H9 (cell line): ENCODE measurements around the gene LAMA3. TPM values are rescaled to one million over a fixed set of nuclear protein-coding genes. Genes with fewer than 3 reads are reported as not detected.

ENCODE experiments used
- DNase-seq: peaks from one replicate; pipeline ENCODE4 v3.0.0-alpha.2; 2017
- H2AFZ ChIP-seq: one replicate; pipeline ENCODE4 v1.6.1; 2013; ENCODE audit warnings: mild to moderate bottlenecking, low read length, control low read depth, moderate library complexity
- H2AK5ac ChIP-seq: 2 replicates; pipeline ENCODE4 v1.6.1; 2013; ENCODE audit warnings: low read length, control low read depth, mixed read lengths; ENCODE audit not compliant: insufficient read length
- H2BK120ac ChIP-seq: one replicate; pipeline ENCODE4 v1.6.1; 2013; ENCODE audit warnings: low read depth, mild to moderate bottlenecking, low read length, control low read depth, inconsistent platforms; ENCODE audit not compliant: poor library complexity, severe bottlenecking
- H2BK12ac ChIP-seq: 2 replicates; pipeline ENCODE4 v1.6.1; 2013; ENCODE audit warnings: low read length, control low read depth, mixed read lengths, low read depth; ENCODE audit not compliant: insufficient read length
- H2BK15ac ChIP-seq: 2 replicates; pipeline ENCODE4 v1.6.1; 2013; ENCODE audit warnings: low read depth, low read length, control low read depth
- H2BK20ac ChIP-seq: one replicate; pipeline ENCODE4 v1.6.1; 2013; ENCODE audit warnings: low read depth, mild to moderate bottlenecking, low read length, control low read depth, inconsistent platforms; ENCODE audit not compliant: poor library complexity, severe bottlenecking
- H2BK5ac ChIP-seq: 2 replicates; pipeline ENCODE4 v1.6.1; 2013; ENCODE audit warnings: low read length, control low read depth, mixed read lengths; ENCODE audit not compliant: insufficient read length
- H3K14ac ChIP-seq: 2 replicates; pipeline ENCODE4 v1.6.1; 2013; ENCODE audit warnings: low read length, control low read depth; ENCODE audit not compliant: insufficient read depth
- H3K18ac ChIP-seq: 2 replicates; pipeline ENCODE4 v1.6.1; 2013; ENCODE audit warnings: low read depth, mild to moderate bottlenecking, mixed read lengths, low read length, control low read depth; ENCODE audit not compliant: insufficient read length
- H3K23ac ChIP-seq: 2 replicates; pipeline ENCODE4 v1.6.1; 2013; ENCODE audit warnings: low read length, control low read depth, mixed read lengths, low read depth; ENCODE audit not compliant: insufficient read length
- H3K23me2 ChIP-seq: 2 replicates; pipeline ENCODE4 v1.6.1; 2013; ENCODE audit warnings: low read depth, mild to moderate bottlenecking, mixed read lengths, low read length, control low read depth; ENCODE audit not compliant: insufficient read length, poor library complexity, severe bottlenecking
- H3K27ac ChIP-seq: 2 replicates; pipeline ENCODE4 v1.5.1; 2013; ENCODE audit warnings: low read length, control low read depth, mixed read lengths, low read depth; ENCODE audit not compliant: insufficient read length
- H3K27me3 ChIP-seq: 2 replicates; pipeline ENCODE4 v1.6.1; 2013; ENCODE audit warnings: low read length, control low read depth, inconsistent platforms; ENCODE audit not compliant: insufficient read depth
- H3K4ac ChIP-seq: 2 replicates; pipeline ENCODE4 v1.6.1; 2013; ENCODE audit warnings: low read depth, mild to moderate bottlenecking, control low read depth, inconsistent platforms, low read length, moderate library complexity
- H3K4me1 ChIP-seq: 2 replicates; pipeline ENCODE4 v1.6.1; 2013; ENCODE audit warnings: low read length, control low read depth, inconsistent platforms; ENCODE audit not compliant: insufficient read depth
- H3K4me2 ChIP-seq: 2 replicates; pipeline ENCODE4 v1.6.1; 2013; ENCODE audit warnings: low read length, control low read depth, mixed read lengths; ENCODE audit not compliant: insufficient read length, insufficient read depth
- H3K56ac ChIP-seq: 2 replicates; pipeline ENCODE4 v1.6.1; 2013; ENCODE audit warnings: low read depth, mild to moderate bottlenecking, mixed read lengths, low read length, control low read depth; ENCODE audit not compliant: insufficient read length
- H3K79me1 ChIP-seq: 2 replicates; pipeline ENCODE4 v1.6.1; 2013; ENCODE audit warnings: low read depth, mild to moderate bottlenecking, moderate library complexity, low read length, control low read depth, inconsistent platforms; ENCODE audit not compliant: insufficient read depth, poor library complexity, severe bottlenecking
- H3K79me2 ChIP-seq: 2 replicates; pipeline ENCODE4 v1.6.1; 2013; ENCODE audit warnings: low read length, control low read depth, inconsistent platforms; ENCODE audit not compliant: insufficient read depth
- H3K9ac ChIP-seq: 2 replicates; pipeline ENCODE4 v1.6.1; 2013; ENCODE audit warnings: low read length, control low read depth, mixed read lengths; ENCODE audit not compliant: insufficient read length; ENCODE audit errors: extremely low read depth
- H3K9me3 ChIP-seq: one replicate; pipeline ENCODE4 v1.6.1; 2013; ENCODE audit warnings: low read depth, low read length, inconsistent platforms; ENCODE audit not compliant: control insufficient read depth
- H3T11ph ChIP-seq: one replicate; pipeline ENCODE4 v1.6.1; 2013; ENCODE audit warnings: mild to moderate bottlenecking, low read length, control low read depth, inconsistent platforms
- H4K20me1 ChIP-seq: one replicate; pipeline ENCODE4 v1.6.1; 2013; ENCODE audit not compliant: control insufficient read depth, insufficient read length, insufficient read depth
- H4K5ac ChIP-seq: 2 replicates; pipeline ENCODE4 v1.6.1; 2013; ENCODE audit warnings: low read depth, mild to moderate bottlenecking, mixed read lengths, low read length, control low read depth; ENCODE audit not compliant: insufficient read length
- H4K8ac ChIP-seq: replicated peaks from 2 replicates; pipeline ENCODE4 v1.6.1; 2013; ENCODE audit warnings: low read length, control low read depth, mixed read lengths, low read depth; ENCODE audit not compliant: insufficient read length
- H4K91ac ChIP-seq: 2 replicates; pipeline ENCODE4 v1.6.1; 2013; ENCODE audit warnings: low read depth, mild to moderate bottlenecking, moderate library complexity, mixed read lengths, low read length, control low read depth; ENCODE audit not compliant: insufficient read length
- H3K27ac Mint-ChIP-seq, 3 experiments: 2 replicates in 2 of 3; 3 replicates in 1 of 3; pipeline ENCODE4 v1.8.0; 2020 to 2021; ENCODE audit warnings: mixed read lengths in 3 of 3, mild to moderate bottlenecking in 1 of 3, moderate library complexity in 1 of 3
- H3K27me3 Mint-ChIP-seq: 2 replicates; pipeline ENCODE4 v1.8.0; 2021; ENCODE audit warnings: low read depth, mild to moderate bottlenecking, moderate library complexity, mixed read lengths
- H3K36me3 Mint-ChIP-seq, 3 experiments: 2 replicates in 2 of 3; 3 replicates in 1 of 3; pipeline ENCODE4 v1.8.0; 2020 to 2021; ENCODE audit warnings: low read depth in 3 of 3, mixed read lengths in 3 of 3; ENCODE audit not compliant: insufficient read depth in 1 of 3
- H3K4me1 Mint-ChIP-seq, 2 experiments: 2 replicates each; pipeline ENCODE4 v1.8.0; 2020; ENCODE audit warnings: mixed read lengths in 2 of 2
- H3K4me3 Mint-ChIP-seq, 2 experiments: 2 replicates in 1 of 2; 3 replicates in 1 of 2; pipeline ENCODE4 v1.8.0; 2020 to 2021; ENCODE audit warnings: mild to moderate bottlenecking in 2 of 2, mixed read lengths in 2 of 2, moderate library complexity in 1 of 2
- H3K9me3 Mint-ChIP-seq, 2 experiments: 2 replicates in 1 of 2; 3 replicates in 1 of 2; pipeline ENCODE4 v1.8.0; 2020; ENCODE audit warnings: mild to moderate bottlenecking in 2 of 2, mixed read lengths in 2 of 2, moderate library complexity in 1 of 2
- WGBS: extraction: QIAGEN DNeasy Blood & Tissue Kit; methylation state at CpG from one replicate; pipeline ENCODE4 v1.1.7; 2013; ENCODE audit warnings: missing lambda C conversion rate, low lambda C conversion rate, mixed read lengths; ENCODE audit not compliant: insufficient read length; ENCODE audit errors: extremely low coverage; 5-methylcytosine and 5-hydroxymethylcytosine counted together
- total RNA-seq: library from RNA; stranded (reverse); gene quantifications from 2 replicates; pipeline ENCODE4 v1.2.1, GENCODE V29; 2021
- TF ChIP-seq, protein P1 (sequence below): fragments of 200-600 bp; sonication (generic); conservative IDR thresholded peaks from 3 replicates; pipeline ENCODE4 v1.8.0; 2021; ENCODE audit warnings: antibody characterized with exemption, mild to moderate bottlenecking

Gene LAMA3
- total RNA-seq, 1 experiment from 2014 or later = 0.33 TPM

DNA sequence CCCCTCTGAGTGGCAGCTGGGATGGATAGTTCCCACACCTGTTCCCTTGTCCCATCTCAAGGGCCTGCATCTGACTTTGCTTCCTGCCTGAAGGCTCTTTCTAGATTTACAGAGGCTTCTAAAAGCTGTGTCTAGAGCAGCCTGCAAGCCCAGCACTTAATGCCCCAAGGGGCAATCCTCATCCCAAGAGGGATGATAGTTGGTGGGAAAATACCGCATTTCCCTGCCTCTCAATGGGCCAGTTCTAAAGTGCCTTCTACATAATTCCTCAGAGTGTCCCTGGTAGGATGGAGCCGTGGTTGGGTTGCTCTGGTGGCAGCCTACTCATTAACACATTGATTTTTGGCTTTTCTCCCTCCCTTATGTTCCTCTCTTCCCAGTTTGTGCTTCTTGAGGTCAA, 29.5 kb downstream of the LAMA3 start:
- no peak overlapping the region for H2BK20ac ChIP-seq
- no peak overlapping the region for H3K14ac ChIP-seq
- no peaks in the 10 kb centered on the region for H3K23me2 ChIP-seq
- no peaks in the 10 kb centered on the region for H3K9me3 Mint-ChIP-seq
- H3K4ac ChIP-seq = no peak overlapping the region
- H4K20me1 ChIP-seq = no peaks in the 10 kb centered on the region
- H3K4me1 ChIP-seq = no peaks in the 10 kb centered on the region; the same call in 1 of the 2 replicates
- H3K9ac ChIP-seq = no peak overlapping the region
- no peak overlapping the region for H2BK5ac ChIP-seq
- no peak overlapping the region for H2BK120ac ChIP-seq
- H3K27ac ChIP-seq = no peak overlapping the region
- no peaks in the 10 kb centered on the region for H3K27me3 ChIP-seq
- no peak overlapping the region for H4K5ac ChIP-seq
- H4K91ac ChIP-seq = no peak overlapping the region
- H3K27me3 Mint-ChIP-seq = no peaks in the 10 kb centered on the region
- H3K23ac ChIP-seq = no peak overlapping the region
- H3K18ac ChIP-seq = no peak overlapping the region
- no peak for DNase-seq
- no peak overlapping the region for H3K27ac Mint-ChIP-seq
- H2BK12ac ChIP-seq = no peak overlapping the region
- H3K36me3 Mint-ChIP-seq = no peaks in the 10 kb centered on the region
- H3T11ph ChIP-seq = no peak overlapping the region
- H3K4me3 Mint-ChIP-seq = no peak overlapping the region
- H3K4me1 Mint-ChIP-seq = peaks cover 9 to 12% of the 10 kb centered on the region in 2 experiments; a peak in 3 of 4 replicates
- H2AFZ ChIP-seq = no peak overlapping the region
- H2AK5ac ChIP-seq = no peak overlapping the region
- no peaks in the 10 kb centered on the region for H3K9me3 ChIP-seq
- no peaks in the 10 kb centered on the region for H3K79me2 ChIP-seq
- no peak overlapping the region for H4K8ac ChIP-seq
- H2BK15ac ChIP-seq = no peak overlapping the region
- H3K79me1 ChIP-seq = no peaks in the 10 kb centered on the region
- no peak overlapping the region for H3K4me2 ChIP-seq
- H3K56ac ChIP-seq = no peak overlapping the region
- TF ChIP-seq, protein P1, sequence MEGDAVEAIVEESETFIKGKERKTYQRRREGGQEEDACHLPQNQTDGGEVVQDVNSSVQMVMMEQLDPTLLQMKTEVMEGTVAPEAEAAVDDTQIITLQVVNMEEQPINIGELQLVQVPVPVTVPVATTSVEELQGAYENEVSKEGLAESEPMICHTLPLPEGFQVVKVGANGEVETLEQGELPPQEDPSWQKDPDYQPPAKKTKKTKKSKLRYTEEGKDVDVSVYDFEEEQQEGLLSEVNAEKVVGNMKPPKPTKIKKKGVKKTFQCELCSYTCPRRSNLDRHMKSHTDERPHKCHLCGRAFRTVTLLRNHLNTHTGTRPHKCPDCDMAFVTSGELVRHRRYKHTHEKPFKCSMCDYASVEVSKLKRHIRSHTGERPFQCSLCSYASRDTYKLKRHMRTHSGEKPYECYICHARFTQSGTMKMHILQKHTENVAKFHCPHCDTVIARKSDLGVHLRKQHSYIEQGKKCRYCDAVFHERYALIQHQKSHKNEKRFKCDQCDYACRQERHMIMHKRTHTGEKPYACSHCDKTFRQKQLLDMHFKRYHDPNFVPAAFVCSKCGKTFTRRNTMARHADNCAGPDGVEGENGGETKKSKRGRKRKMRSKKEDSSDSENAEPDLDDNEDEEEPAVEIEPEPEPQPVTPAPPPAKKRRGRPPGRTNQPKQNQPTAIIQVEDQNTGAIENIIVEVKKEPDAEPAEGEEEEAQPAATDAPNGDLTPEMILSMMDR = no peak
- no CpG with 5 or more reads among the region's 2 CpGs for WGBS
